Posterior vena cava (tissue), 2 donors: ENCODE measurements around the gene RANGAP1. TPM values are rescaled to one million over a fixed set of nuclear protein-coding genes. Genes with fewer than 3 reads are reported as not detected.

Source experiments
- DNase-seq: peaks from one replicate; pipeline ENCODE4 v3.0.0-alpha.2; 2020; ENCODE audit warnings: low spot score
- intact Hi-C, 2 donors: fragments of 100-400 bp; cut with DNase I; formaldehyde crosslinking; loops; one replicate each; pipeline versions ENCODE4 v1.14.1 to v1.14.2; 2022 to 2023
- microRNA-seq, 2 donors: library from miRNA; unstranded; fragments of <30 nt; microRNA quantifications; one replicate each; pipeline ENCODE4 v1.2.0, GENCODE V29; 2020 to 2021; ENCODE audit warnings: borderline microRNAs expressed in 2 of 2
- total RNA-seq, 2 donors: library from RNA; stranded (reverse); fragmentation: NEBNext Ultra II Directional; extraction: Animal tissue kit (Norgen Biotek cat#: 25700); gene quantifications; one replicate each; pipeline ENCODE4 v1.2.1, GENCODE V29; 2021
- donor health status: DM: yes; HTN: yes; CAD: no.
- donor health status: DM: yes; HTN: yes; CAD: no.

RANGAP1 gene
- total RNA-seq, 2 donors from 2014 or later = 26.2 to 39.4 TPM

GRCh38 chr22:41215926-41216325 is 70.1 kb downstream of the RANGAP1 start:
- intact Hi-C loops = no loop called here
- DNase-seq = no peak

- no peak for DNase-seq
- intact Hi-C loops = no loop called here
Observed at GRCh38 chr22:41215409-41215808, 70.6 kb downstream of the RANGAP1 start.

DNA sequence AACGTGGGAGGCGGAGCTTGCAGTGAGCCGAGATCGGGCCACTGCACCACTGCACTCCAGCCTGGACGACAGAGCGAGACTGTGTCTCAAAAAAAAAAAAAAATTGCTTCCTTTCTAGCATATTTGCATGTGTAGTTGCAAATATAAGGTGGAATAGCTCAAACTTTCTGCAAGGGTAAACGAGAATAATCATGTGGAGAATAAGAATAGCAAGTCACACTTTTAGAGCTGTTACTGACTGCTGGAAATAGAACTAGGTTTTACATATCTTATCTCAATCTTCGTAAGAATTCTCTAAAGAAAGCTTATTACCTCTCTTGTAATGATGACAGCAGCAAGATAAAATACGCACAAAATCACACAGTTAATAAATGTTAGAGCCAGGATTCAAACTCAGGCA is 79.3 kb downstream of the RANGAP1 start:
- no peak for DNase-seq
- intact Hi-C loops = no loop called here

DNA sequence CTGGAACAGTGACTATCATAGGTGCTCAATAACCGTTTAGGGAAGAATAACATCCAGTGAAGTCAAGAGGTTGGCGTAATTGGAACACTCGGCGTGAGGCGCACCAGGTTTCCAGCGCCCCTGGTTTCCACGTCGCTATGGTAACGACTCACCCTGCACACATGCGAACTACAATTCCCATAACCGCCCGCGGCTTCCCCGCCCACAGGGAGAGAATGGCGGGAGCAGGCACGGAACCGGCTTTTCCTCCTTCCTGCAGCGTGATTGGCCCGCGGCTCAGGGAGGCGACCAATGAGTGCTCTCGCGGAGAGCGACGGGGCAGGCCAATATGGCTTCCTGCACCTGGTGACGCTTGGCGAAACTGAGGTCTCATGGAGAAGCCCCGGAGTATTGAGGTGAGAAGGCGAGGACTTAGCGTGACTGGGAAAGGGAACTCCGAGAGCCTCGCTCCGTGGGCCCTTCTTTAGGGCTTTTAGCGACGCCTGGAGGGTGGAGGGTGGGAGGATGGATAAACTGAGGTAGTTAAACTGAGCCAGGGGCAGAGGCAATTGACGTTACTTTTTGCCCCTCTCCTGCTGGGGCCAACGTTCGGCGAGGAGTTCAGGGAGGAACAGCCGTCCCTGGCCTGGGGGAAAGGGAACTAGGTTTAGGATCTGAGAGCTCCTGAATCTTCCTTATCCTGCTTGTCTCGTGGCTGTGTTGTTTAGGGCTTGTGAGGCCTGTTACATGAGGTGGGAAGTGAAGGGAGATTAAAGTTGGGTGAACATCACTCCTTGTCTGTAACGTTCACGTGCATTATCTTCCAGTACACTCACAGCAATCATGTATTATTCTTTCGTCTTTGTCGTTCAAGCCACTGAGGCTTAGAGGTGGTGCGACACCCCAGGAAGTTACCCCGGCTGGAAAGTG is 80.7 kb downstream of the RANGAP1 start, which contains the start of gene L3MBTL2:
L3MBTL2 (plus strand) TSS at position 321 of the 909 bp plus-strand sequence; CDS start at position 372, 51 bp downstream.
- DNase-seq = peak; percentile 99
- intact Hi-C loops = no loop called here

- intact Hi-C loops = no loop called here
- no peak for DNase-seq
Observed at GRCh38 chr22:41204066-41204465, 81.9 kb downstream of the RANGAP1 start.

- DNase-seq = no peak
- intact Hi-C loops = no loop called here
Observed at GRCh38 chr22:41203118-41203517, 82.9 kb downstream of the RANGAP1 start.

DNA sequence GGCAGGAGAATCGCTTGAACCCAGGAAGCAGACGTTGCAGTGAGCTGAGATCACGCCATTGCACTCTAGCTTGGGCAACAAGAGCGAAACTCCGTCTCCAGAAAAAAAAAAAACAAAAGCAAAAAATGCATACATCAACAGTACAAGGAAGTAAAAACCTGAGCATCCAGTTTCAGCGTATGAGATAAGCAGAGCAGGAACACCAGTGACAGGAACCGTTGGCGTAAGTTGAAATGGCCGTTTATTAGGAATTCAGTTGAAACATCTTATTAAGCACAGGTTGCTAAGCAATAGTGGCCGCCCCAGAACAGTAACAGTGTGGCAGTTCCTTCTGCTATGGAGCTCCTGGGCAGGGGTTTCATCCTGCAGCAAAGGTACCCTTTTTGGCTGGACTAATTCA is 84.8 kb downstream of the RANGAP1 start:
- peak; percentile 16 for DNase-seq
- intact Hi-C loops = no loop called here

- intact Hi-C loops = no loop called here
- DNase-seq = peak; percentile 75
Observed at GRCh38 chr22:41198027-41198580, 87.9 kb downstream of the RANGAP1 start.

GRCh38 chr22:41197038-41197972 is 88.7 kb downstream of the RANGAP1 start:
- intact Hi-C loops = no loop called here
- DNase-seq = peak; percentile 93

Small RNAs within 50 kb of the gene (microRNA-seq; reads per million reads assigned to microRNA genes)
- gene MIR6889 = 0 to 0.26 reads per million in 2 donors

Other genes starting within 250 kb of the RANGAP1 start
- 10 to 100 TPM; 48.7 to 50.9 TPM for gene EP300, start 193.6 kb downstream of the RANGAP1 start, total RNA-seq
- 10 to 100 TPM; 15.4 to 19.0 TPM for gene L3MBTL2, start 80.9 kb downstream of the RANGAP1 start, total RNA-seq
- 1 to 10 TPM; 1.8 to 1.9 TPM for gene CHADL, start 45.3 kb downstream of the RANGAP1 start, total RNA-seq
- 10 to 100 TPM; 36.1 to 41.7 TPM for gene ZC3H7B, start 15.3 kb upstream of the RANGAP1 start, total RNA-seq
- 10 to 100 TPM; 10.5 to 20.5 TPM for gene TEF, start 95.8 kb upstream of the RANGAP1 start, total RNA-seq
- gene TOB2, start 160.6 kb upstream of the RANGAP1 start, total RNA-seq = 10 to 100 TPM; 36.8 to 37.0 TPM
- 10 to 100 TPM; 27.5 to 33.5 TPM for gene PHF5A, start 182.5 kb upstream of the RANGAP1 start, total RNA-seq
- 10 to 100 TPM; 61.4 to 63.8 TPM for gene ACO2, start 182.9 kb upstream of the RANGAP1 start, total RNA-seq